GM19238 (cell line): ENCODE results near the gene SOCS3.
A peak's percentile ranks its signal among the peaks of the same experiment; 100 is the strongest.

Source experiments
- DNase-seq: peaks from one replicate; pipeline ENCODE4 v3.0.0; 2011; ENCODE audit warnings: low spot score; ENCODE audit not compliant: insufficient read length

The SOCS3 gene

DNA sequence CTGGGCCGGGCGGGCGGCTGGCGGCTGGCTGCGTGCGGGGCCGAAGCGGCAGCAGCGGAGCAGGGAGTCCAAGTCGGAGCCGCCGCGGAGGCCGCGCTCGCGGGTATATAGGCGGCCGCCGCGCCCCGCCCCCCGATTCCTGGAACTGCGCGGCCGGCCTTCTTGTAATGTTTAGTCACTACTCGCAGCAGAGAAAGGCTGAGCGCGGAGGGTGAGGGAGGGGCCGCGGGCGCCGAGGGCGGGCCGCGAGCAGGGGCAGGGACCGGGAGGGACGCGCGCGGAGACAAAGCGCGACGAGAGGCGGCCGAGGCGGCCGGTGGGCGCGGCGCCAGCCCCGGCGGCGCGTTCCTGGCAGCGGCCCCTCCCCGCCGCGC, at the start of gene SOCS3:
Gene SOCS3 (minus strand): TSS at position 81 of the 374 bp plus-strand sequence. CDS start 982 bp downstream, outside the sequence.
- DNase-seq: peak; percentile 83

DNA sequence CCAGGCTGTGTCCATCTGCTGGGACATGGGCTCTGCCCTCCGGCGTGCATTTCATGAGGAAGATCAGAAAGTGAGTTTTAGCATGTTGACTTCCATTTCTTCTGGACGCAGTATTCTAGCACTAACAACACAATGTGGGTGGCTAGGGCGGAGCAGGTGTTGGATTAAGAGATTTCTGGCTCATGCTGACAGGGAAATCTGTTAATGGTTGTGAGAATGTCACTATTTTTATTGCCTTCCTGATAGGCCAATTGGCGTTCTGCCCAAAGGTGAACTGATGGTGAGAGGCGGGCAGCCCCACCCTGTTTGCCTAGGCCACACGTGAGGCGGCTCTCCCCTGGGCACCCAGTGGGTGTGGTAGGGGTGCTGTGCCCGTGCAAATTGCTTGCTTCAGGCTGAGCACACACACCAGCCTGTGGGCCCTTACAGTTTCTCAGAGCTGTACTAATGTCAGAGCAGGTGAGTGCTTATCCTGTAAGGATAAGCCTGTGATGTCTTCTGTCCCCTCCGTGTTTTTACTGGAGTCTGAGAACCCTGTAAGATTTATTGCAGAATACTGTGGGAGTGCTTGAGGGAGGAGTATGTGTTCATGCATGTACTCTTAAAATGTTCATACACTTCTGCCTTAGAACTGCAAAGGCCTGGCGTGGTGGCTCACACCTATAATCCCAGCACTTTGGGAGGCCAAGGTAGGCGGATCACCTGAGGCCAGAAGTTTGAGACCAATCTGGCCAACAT, 49.5 kb upstream of the SOCS3 start:
- DNase-seq: no peak

DNA sequence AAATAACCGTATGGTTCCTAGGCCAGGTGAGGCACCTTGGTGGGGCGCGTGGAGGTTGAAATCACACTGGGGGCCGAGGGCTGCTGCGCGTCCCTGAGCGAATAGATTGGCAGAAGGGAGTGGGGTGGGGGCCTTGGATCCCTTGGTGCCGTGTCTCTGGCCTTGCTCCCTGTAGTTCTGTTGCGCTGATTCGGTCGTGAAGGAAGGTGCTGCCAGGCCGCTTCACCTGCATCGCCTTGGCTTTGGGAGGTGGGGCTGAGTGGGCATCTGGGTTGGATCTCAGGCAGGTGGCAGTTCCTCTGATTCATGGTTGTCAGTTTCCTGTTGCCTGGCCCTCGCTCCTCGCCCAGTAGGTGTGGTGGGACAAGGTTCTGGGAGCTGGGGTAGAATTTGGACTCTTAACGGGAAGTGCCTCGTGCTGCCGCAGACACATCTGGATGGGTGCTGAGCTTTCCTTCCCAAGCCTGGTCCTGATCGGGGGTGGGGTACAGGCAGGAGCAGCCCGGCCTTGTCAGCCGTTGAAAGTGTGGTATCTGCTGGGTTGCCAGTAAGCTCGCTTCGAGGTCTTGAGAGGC, 48.7 kb upstream of the SOCS3 start:
- DNase-seq: no peak

DNA sequence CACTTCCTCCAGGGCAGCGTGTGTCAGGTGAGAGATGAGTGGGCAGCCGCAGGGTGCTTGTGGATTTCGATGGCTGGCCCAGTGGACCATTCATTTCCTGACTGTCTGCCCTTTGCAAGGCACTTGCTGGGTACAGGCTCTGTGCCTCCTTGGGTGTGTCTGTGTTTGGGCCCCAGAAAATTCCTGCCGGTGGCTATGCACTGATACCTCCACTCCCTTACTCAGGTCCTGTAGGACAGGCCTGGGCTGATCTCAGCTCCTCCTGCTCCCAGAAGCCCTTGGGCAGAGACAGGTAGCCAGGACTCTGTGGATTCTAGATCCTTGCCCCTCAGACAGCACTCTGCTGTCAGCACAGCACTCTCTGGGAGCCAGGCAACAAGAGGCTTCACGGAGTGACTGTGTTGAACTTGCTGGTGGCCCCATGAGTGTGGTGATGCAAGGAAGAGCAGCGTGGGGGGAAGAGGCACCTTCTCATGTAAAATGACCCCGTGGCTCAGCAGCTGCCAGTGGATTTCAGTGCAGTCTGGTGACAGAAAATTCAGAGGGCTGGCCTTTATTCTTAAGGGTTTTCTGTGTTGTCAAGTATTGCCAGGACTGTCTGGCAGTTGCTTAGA, 47.6 kb upstream of the SOCS3 start:
- no peak for DNase-seq

- DNase-seq: no peak
Observed at GRCh38 chr17:78406920-78407319, 47.0 kb upstream of the SOCS3 start.

DNA sequence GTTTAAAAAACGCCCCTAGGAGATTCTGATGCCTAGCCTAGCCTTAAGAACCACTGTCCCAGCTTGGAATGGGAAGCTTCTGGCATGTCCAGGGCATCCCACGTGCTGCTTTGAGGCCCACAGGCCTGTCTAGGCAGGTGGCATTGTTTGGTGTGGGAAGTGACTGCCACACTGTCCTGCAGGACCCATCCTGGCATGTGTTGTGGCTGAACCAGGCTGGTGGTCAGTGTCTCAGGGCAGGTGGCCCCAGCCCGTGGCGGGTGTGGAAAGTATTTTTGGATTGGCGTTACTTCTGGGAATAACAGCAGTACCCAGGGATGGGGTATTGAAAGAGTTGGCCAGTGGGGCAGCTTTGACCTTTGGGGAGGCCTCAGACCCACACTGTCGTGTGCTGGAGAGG, 46.5 kb upstream of the SOCS3 start:
- no peak for DNase-seq

DNA sequence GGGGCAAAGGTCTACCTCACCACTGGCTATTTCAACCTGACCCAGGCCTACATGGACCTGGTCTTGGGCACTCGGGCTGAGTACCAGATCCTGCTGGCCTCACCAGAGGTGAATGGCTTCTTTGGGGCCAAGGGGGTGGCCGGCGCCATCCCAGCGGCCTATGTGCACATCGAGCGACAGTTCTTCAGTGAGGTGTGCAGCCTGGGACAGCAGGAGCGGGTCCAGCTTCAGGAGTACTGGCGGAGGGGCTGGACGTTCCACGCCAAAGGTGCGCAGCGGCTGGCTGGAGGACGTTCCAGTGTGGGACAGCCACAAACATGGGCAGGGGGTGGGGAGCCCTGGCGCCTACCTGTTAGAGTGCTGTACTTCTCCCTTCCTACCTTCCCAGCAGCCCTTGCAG, 43.9 kb upstream of the SOCS3 start:
- no peak for DNase-seq

GRCh38 chr17:78401891-78402290, 42.0 kb upstream of the SOCS3 start:
- no peak for DNase-seq

GRCh38 chr17:78401246-78401645, 41.4 kb upstream of the SOCS3 start:
- DNase-seq: no peak

- DNase-seq: no peak
Observed at GRCh38 chr17:78400581-78401240, 40.8 kb upstream of the SOCS3 start.

GRCh38 chr17:78399693-78400144, 39.8 kb upstream of the SOCS3 start:
- DNase-seq: no peak

GRCh38 chr17:78399028-78399692, 39.3 kb upstream of the SOCS3 start:
- DNase-seq: no peak

GRCh38 chr17:78398390-78398789, 38.5 kb upstream of the SOCS3 start:
- DNase-seq: no peak

DNA sequence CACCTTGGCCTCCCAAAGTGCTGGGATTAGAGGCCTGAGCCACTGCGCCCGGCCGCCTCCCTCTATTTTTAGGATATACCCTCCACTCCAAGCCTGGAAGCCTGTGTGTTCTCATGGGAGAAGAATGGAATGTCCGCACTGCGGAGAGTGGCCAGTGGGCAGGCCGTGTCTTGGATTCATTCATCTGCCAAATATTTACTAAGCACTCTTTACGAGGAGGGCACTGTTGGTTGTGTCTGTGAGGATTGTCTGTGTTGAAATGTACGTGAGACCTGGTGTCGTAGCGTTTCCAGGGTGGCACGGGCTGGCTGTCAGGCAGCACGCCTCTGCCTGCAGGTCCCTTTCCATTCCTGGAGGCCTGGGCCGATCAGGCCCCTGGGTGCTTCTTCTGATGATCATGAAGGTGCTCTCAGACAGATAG, 37.8 kb upstream of the SOCS3 start:
- no peak for DNase-seq

- no peak for DNase-seq
Observed at GRCh38 chr17:78396441-78397337, 36.8 kb upstream of the SOCS3 start.

- no peak for DNase-seq
Observed at GRCh38 chr17:78395155-78395554, 35.3 kb upstream of the SOCS3 start.

GRCh38 chr17:78394209-78394608, 34.3 kb upstream of the SOCS3 start:
- no peak for DNase-seq

- no peak for DNase-seq
Observed at GRCh38 chr17:78393575-78393974, 33.7 kb upstream of the SOCS3 start.

DNA sequence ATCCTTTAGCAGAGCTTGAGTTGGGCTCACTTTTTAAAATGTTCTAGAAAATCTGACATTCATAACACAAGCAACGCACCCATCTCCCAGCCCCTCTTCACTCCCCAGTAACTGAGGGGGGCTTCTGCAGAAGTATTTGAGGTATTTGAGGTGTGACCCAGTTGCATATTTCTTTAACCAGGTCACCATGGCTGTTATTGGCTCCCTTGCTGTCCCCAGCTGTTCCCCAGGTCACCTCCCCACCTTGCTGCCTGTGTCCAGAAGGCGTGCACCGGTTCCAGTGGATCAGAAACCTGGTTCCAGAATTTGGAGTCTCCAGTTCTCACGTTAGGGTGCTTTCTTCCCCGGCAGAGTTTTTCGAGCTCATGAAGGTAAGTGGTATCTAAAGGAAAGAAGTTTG, 32.4 kb upstream of the SOCS3 start:
- no peak for DNase-seq

GRCh38 chr17:78391843-78392242, 32.0 kb upstream of the SOCS3 start:
- no peak for DNase-seq

- no peak for DNase-seq
Observed at GRCh38 chr17:78391051-78391431, 31.2 kb upstream of the SOCS3 start.
